ENCODE data around the gene MMP24. TPM values are rescaled to one million over a fixed set of nuclear protein-coding genes. Genes with fewer than 3 reads are reported as not detected.

MMP24 gene
- total RNA-seq, 1 donor from 2014 or later = 0.33 TPM

DNA sequence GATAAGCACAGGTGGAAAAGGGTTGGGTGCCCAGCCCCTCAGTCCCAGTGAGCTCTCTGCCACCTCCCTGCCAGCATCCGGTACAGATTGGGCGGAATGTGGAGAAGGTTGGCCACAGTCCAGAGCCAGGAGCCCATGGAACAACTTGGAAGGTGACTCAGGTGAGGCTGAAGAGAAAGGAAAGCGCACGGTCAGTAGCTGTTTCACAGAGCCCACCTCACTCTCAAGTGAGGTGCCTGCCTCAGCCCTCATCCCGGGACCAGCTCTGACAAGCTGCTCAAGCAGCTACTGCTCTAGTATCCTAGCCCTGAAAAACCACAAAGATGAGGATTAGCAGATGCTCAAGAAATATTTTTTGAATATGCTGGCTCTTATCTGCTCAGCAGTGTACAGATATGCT is 52.5 kb downstream of the MMP24 start:
- DNase-seq (ENCODE audit: low read depth, low spot score) = no peak

DNA sequence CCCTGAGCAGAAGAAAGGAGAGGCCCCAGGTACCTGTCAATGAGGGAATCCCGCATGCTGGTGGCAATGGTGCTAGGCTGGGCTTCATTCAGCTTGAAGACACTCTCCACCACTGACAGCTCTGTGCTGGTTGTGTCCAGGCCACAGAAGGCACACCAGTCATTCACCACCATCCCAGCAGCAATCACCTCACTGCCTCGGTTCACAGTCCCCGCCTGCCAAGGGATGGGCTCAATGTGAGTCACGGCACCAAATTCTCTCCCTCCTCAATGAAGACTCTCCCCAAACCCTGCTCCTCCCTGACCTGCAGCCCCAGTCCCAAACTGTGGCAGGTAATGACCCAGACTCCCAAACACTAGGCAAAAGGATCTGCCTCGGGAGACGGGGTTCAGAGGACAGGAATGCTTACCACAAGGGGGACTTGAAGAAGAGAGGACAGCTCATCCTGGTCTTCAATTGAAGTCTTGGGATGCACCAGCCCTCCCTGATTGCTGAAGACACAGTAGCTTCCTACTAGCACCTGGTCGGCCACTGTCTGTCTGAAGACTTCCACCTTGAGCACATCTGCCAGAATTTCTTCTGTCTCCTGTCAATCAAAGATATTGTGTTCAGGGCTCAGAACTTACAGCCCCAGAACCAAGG is 53.2 kb downstream of the MMP24 start:
- no peak for DNase-seq (ENCODE audit: low read depth, low spot score)

DNA sequence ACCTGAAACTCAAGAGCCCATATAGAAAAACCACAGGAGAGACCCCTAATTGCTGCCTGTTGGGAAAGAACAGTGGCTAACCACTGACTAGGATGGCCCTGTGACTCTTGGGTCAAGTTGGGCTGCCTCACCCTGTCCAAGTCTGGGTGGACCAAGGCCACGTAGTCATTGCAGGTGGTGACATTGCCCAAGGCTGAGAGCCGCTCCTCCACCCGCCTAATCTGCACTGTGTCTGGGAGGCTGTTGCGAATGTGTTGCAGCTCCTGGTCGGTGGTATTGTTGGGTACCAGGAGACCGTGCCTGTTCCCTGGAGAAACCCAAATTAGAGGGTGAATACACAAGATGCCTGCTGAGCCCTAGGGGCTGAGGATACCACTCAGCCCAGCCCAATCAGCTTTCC is 54.0 kb downstream of the MMP24 start:
- no peak for DNase-seq (ENCODE audit: low read depth, low spot score)

DNA sequence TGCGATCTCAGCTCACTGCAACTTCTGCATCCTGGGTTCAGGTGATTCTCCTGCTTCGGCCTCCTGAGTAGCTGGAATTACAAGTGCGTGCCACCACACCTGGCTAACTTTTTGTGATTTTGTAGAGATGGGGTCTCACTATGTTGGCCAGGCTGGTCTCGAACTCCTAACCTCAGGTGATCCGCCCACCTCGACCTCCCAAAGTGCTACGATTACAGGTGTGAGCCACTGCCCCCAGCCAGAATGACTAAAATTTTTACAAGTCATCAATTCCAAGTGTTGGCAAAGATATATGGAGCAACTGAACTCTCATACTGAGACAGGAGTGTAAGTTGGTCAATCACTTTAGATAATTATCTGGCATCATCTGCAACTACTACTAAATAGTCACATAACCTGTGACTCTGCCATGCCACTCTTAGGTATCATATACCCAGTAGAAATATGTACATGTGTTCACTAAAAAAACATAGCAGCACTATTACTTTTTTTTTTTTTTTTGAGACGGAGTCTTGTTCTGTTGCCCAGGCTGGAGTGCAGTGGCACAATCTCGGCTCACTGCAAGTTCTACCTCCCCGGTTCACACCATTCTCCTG is 55.1 kb downstream of the MMP24 start:
- DNase-seq (ENCODE audit: low read depth, low spot score) = no peak

DNA sequence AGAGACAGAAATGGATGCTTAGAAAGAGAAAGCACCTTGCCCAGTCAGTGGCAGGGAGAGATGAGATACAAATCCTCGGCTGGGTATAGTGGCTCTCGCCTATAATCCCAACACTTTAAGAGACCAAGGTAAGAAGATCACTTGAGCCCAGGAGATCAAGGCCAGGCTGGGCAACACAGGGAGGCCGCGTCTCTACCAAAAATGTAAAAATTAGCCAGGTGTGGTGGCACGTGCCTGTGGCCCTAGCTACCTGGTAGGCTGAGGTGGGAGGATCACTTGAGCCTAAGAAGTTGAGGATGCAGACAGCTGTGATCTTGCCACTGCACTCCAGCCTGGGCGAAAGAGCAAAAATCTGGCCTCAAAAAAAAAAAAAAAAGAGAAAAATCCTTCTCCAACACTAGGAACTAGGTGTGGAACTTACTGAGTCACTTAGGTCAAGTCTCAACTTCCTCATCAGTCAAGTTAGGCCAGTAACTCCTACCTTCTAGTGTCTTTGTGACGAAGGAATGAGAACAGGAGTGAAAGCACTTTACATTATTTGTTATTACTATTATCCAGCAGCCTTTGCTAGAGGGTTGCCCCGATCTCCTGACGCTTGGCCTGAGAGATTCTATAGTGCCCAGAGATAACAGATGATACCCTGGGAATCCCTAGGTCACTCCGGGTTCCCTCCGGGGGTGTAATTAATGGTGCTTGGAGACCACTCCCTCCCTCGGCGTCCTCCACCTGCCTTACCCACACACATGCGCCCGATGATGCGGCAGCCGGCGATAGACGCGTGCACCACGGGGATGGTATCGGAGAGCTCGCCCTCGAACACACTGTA is 57.2 kb downstream of the MMP24 start:
- no peak for DNase-seq (ENCODE audit: low read depth, low spot score)

DNA sequence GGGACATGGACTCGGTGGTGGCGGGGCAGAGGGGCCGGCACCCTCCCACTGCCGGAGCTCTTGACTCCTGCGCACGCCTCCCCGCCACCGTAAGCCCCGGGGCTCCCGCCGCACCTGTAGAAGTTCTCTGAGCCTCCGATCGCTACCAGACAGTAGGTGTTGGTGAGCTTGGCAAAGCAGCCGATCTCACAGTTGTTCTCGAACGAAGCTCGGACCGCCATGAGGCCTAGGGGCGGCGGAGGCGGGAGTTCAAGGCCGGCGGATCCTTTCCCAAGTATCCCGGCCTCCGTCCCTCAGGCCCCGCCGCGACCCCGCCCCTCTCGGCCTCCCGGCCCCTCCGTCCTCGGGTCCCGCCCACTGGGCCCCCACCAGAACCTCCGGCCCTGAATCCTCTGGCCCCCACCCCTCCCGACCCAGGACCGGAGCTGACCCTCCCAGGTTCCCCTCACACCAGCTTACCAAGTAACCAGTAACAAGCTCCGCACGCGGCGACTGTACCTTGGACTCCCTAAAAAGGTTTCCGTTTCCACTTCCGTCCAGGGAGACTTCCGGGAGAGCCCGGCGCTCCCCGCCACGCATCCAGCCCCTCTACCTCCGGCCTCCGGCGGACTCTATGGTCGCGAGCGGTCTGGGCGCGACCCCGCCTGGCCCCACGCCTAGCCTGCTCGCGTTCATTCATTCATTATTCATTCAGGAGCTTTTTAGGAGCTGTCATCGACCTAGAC is 57.9 kb downstream of the MMP24 start, which contains the start of gene EIF6:
Gene EIF6 (minus strand): TSS at position 506 of the 725 bp plus-strand sequence. CDS start 285 bp downstream, at position 221.
- DNase-seq (ENCODE audit: low read depth, low spot score) = no peak

DNA sequence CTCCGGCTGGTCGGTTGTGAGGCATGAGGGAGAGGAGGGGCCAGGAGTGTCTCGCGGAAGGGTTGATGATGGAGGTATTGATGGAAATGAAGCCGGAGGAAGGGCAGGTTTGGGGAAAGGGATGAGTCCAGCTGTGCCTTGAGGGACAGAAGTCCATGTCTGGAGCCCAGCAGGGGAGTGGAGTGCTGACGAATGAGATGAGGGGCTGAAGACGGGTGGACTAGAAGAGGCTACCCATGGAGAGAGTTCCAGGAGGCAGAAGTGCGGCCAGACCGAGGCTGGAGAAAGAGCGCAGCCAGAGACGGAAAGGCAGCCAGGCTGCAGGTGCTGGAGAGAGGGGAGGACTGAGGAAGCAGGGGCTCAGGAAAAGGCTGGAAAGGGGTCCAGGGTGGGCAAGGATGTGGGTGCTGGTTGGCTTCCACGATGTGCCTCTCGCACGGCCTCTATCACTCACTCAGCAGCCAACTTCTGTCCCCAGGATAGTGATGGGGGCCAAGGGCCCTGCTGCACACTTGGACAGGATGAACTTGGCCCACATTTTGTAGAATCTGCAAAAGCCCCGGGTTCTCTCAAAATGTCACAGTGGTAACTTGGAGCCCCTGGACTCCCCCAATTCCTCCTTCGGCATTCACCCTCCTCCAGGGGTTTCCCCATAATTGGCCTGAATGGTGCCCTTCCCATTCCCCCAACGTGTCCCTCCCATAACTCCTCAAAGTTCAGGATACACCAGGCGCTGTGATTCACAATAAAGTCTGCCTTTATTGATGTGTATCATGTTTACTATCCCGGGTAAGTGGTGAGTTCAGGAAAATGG is 58.7 kb downstream of the MMP24 start:
- no peak for DNase-seq (ENCODE audit: low read depth, low spot score)

DNA sequence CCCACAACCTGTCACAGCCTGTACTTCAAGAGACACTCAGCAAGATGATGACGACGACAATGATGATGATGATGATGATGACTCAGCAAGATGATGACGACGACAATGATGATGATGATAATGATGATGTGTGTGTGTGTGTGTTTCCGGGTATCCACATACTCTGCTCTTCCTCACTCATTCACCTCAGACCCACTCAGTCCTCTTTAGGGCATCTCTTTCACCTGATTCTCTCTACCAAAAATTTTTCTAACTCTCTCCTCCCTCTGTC is 59.3 kb downstream of the MMP24 start:
- DNase-seq (ENCODE audit: low read depth, low spot score) = no peak

DNA sequence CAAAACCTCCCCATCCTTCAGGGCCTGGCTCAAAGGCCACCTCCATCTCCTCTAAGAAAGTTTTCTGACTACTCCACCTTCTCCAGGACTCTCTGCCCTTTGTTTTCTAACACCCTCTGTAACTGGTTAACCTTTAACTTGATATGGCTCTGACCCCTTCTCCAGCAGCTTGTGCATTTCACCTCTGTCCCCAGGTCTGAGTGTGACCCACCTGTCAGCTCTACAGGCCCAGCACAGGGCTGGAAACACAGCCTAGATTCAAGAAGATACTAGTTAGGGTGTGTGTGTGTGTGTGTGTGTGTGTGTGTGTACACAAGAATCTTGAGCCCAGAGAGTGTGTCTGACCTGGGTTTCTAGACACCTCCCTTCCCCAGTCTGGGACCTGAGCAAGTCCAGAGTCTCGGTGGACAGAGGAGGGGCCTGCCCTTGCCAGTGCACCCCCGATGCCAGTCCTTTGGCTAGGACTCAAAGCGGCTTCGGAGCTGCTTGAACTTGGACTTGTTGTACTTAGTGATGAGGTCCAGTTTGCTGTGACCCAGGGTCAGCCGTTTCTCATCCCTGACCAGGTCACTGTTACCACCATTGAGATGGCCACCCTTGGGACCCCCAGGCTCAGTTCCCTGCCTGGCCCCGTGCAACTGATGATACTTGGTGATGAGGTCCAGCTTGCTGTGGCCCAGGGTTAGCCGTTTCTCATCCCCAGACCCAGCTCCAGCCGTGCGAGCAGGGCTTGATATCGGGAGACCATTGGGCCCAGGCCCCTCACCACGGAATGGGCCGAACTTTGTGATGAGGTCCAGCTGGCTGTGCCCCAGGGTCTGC is 59.8 kb downstream of the MMP24 start:
- DNase-seq (ENCODE audit: low read depth, low spot score) = no peak

DNA sequence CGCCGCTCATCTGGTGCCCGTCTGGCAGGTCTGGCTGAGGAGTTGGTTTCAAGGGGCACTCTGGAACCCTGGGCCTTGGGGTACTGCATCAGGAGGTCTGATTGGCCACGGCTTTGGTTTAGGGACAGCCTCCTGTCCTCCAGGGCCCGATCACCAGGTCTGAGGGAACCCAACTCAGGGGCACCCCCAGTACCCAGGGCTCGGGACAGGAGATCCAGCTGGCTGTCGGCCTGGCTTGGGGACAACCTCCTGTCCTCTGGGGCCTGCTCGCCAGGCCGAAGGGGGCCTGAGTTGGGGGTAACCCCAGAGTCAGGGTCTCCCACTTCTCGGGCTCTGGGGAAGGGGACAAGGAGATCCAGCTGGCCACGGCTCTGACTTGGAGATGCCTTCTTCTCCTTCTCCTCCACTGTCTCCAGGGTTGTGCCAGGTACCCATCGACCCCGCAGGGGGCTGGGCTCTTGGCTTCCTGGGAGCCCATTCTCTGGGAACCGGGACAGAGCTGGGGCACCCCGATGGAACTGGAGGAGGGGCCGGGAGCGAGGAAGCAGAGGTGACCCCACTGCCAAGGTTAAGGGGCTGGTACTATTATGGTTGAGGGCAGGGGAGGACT is 60.5 kb downstream of the MMP24 start:
- DNase-seq (ENCODE audit: low read depth, low spot score) = no peak

DNA sequence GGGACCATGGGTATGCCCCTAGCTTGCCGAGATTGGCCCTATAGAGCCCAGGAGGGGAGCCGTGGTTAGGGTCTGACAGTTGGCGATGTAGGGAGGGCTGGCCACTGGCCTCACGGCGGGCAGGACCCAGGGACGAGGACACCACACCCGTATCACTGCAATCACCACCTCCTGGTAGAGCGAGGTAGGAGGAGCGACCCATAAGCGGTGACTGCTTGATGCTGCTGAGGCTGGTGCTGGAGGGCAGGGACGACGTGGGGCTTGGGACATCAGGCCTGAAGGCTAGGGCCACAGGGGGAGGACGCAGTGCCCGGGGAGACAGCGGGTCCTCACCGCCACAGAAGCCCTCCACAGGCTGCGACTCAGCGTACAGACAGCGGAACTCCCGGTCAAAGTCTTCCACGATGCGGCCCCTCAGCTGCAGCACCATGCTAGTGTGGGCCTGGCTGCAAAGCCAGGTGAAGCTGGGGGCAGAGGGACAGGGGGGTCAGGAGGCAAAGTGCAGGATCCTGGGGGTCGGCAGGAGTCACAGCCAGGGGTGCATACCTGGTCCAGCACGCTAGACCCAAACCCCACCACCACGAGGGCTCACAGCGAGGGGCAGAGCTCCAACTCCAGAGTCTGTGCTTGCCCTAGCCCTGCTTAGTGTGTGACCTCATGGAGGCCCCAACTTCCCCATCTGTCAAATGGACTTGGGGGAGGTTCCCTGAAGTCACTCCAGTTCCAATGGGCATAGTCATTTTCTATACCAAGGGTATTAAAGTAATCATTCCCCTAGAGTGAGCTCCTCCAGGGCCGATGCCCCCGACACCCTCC is 61.2 kb downstream of the MMP24 start:
- DNase-seq (ENCODE audit: low read depth, low spot score) = no peak

DNA sequence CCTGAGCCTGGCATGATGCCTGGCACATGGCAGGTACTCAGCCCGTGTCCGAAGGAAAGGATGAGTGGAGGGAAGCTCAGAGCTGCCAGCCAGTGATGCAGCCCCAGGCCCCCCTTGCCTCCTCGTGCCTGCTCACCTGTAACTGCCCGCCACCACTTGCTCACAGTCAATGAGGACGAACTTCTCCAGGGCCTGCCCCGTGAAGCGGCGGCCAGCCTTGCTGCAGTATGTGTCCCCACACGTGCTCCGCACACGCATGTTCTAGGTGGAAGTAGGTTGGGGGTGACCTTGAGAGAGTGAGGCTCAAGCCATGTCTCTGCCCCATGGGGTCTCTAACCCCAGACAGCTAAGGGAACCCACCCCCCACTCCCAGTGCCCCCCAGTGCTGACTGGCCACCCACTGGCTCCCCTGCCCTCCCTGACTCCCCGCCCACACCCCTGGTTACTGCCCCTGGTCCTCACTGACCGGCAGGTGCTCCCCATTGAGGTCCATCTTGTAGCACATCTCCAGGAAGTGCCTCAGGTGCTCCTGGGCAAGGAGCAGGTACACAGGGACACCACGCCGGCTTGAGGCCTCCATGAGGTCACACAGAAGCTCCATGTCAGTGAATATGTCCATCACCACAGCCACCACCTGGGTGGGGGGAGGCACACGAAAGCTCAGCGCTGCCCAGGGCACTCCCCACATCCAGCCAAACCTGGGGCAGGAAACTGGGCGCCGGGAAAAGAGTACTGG is 62.0 kb downstream of the MMP24 start:
- no peak for DNase-seq (ENCODE audit: low read depth, low spot score)

DNA sequence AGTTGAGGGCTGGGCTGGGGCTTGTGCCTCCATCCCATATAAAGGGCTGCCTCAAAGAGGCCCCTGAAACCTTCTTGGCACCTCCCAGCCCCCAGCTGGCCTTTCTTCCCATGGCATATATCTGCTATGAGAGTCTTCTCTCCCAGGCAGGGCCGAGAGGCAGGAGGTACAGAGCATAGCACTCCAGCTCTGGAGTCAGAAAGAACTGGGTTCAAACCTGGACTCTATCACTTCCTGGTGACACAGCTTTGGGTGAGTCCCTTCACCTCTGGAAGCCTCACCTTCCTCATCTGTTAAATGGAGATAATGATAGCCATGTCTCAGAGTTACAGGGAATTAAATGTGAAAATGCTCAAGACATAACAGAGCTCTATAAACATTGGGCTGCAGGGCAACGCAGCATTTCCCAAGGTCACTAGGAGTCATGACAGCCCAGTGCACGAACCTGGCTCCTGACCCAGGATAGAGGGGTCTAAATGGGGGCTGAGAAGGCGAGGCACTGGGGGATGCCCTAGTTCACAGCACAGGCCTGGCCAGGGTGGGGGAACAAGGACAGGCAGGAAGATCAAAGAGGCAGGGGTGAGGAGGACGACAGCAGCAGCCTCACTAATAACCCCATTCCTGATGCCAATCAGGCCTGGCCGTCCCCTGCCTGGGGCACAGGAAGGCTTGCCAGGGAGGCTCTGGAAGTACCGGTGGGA is 63.8 kb downstream of the MMP24 start:
- no peak for DNase-seq (ENCODE audit: low read depth, low spot score)

DNA sequence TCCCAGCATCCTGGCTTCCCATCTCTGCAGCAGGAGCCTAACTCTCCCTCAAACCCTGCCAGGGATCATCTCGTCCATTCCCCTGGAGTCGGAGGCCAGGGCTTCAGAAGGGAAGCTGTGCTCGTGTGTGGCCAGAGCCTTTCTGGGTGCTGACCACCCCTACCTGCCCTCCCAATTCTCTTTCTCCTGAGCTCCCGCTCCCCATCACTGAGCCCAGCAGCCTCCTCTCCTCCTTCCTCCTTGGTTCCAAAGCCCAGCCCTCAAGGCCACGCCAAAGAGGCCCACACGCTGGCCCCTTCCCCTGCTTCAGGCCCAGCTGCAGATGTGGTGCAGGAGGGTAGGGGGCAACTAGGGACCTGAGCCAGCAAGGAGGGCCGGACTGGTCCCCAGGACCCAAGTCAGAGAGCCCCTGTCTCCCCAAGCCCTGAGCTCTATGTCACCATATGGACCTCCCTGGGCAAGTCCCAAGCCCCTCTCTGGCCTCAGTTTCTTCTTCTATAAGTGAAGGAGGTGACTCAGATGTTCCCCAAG is 64.5 kb downstream of the MMP24 start:
- DNase-seq (ENCODE audit: low read depth, low spot score) = no peak

DNA sequence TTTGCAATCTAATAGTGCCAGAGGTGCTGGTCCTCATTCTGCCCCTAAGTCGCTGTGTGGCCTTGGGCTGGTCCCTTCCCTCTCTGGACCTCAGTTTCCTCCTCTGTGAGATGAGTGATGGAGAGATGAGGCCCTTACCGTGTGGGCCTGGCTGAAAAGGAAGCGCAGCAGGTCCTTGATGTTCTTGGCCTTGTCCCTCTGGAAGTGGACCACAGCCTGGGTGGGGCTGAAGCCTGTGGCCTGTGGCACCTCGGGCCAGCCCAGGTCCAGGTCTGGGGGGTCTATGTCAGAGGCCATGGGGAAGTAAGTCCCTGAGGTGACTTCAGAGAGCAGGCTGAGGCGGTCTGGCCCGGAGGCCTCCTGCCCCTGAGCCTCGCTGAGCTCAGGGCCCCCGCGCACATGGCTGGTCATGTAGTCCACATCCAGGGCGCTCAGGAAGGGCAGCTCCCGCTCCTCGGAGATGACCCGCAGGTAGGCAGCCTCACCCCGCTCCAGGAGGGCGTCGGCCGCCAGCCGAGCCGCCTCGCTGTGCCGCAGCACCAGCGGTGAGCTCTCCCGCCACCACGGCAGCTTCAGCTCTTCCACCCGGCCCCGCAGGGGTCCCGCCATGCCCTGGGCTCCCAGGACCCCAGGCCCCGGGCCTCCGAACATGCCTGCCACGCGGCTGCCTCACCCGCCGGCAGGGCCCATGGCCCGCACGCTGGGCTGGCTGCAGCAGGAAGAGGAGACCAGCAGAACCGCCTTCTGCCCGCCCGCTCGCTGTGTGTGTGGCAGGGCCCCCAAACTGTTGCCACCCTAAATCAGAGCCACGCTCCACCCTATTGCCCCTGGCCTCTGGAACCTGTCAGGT is 65.4 kb downstream of the MMP24 start, which contains the start of gene FAM83C:
Gene FAM83C (minus strand): TSS at position 772 of the 850 bp plus-strand sequence. CDS start 121 bp downstream, at position 651.
- DNase-seq (ENCODE audit: low read depth, low spot score) = no peak

DNA sequence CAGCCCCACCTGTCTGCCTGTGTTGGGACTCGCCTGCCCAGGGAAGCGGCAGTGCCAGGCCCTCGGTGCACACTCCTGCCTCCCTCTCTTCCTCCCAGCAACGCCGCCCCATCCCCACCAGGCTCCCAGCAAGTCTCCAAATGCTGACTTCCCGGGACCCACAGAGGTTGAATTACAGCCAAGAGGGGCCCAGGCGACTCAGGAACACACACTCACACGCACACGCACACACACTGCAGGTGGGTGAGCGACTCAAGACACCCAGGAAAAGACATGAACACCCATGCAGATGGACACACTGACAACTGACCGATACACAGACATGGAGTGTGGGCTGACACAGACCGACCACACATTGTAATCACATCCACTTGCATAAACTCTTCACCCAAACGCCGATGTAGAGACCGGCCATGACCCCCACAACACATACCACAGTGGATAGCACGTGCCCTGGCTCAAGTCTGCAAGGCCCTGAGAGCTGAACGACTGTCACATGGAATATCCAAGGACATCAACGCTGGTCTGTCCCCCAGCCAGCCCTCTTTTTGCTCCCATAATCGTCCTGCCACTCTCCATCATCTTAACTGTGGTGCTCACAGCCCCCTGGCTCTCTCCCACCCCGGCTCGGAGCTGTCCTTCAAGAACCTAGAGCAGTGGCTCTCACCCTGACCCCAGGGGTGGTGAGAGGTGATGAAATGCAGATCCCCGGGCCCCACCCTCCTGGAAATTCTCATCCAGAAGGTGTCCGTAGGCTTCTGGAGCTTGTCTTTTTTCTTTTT is 66.2 kb downstream of the MMP24 start:
- no peak for DNase-seq (ENCODE audit: low read depth, low spot score)

Measured in pulmonary artery endothelial cell (primary cell).